ENCODE data around the gene PHF23. TPM values are rescaled to one million over a fixed set of nuclear protein-coding genes. Genes with fewer than 3 reads are reported as not detected.

The PHF23 gene
- total and polyA plus RNA-seq, 2 donors (not counting 1 experiment from before 2014, with no cell fraction given): 45.4 to 48.7 TPM

DNA sequence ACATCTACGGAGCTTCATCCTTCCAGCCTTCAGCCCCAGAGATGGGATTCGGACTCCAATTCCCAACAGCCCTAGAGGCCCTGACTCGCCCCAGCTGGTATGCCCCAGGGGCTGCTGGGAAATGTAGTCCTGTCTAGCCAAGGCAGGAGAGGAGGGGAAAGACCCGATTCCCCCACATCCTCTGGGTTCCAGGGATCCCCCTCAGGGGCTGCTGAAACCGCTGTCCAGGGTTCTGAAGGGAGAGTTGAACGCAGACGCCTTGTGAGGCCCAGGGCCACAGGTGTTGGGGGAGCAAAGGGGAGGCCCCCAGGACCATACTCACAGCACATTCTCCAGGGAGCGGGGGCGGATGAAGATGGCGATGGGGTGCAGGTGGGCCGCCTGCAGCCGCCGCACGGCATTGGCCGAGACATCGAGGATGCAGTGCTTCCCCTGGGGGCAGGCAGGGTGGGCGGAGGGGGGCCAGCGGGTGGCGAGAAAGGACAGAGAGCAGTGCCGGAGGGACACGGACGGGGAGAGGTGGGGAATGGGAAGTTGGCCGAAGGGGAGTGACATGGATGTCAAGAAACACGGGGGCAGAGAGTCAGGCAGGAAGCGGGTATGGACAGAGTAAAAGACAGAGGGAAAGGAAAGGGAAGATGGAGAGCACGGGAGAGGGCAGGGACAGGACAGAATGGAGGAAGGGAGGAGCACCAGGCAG lies 47.5 kb downstream of the PHF23 start:
- Histone ChIP-seq H3K27me3 (ENCODE audit: control insufficient read depth, insufficient read depth, low read length) (no peaks in the 10 kb centered on the region), H3K4me3 (replicated peaks in 1 of 4; ENCODE audit: control extremely low read depth in 1 of 4, insufficient read depth in 1 of 4, low read depth in 3 of 4, low read length in 4 of 4) (no peak overlapping the region), H3K79me2 (ENCODE audit: control insufficient read depth, insufficient read depth, low read length) (no peaks in the 10 kb centered on the region), H2AFZ (ENCODE audit: low read length) (no peak overlapping the region), H3K4me2 (ENCODE audit: extremely low read depth, insufficient read depth, low read length) (no peak overlapping the region), H3K9me3 (ENCODE audit: control insufficient read depth, insufficient read depth, low read depth, low read length) (no peaks in the 10 kb centered on the region), H4K20me1 (ENCODE audit: control insufficient read depth, extremely low read depth, insufficient read depth, low read length) (no peaks in the 10 kb centered on the region), H3K36me3 (ENCODE audit: control insufficient read depth, insufficient read depth, low read length) (peaks cover 17% of the 10 kb centered on the region), H3K4me1 (ENCODE audit: control insufficient read depth, extremely low read depth, insufficient read depth, low read length) (no peaks in the 10 kb centered on the region), H3K27ac (ENCODE audit: insufficient read depth, low read length) (no peak overlapping the region), H3K9ac (ENCODE audit: insufficient read depth, low read length) (no peak overlapping the region)
- no peak for TF ChIP-seq EZH2 (IDR thresholded peaks at IDR 0.05; ENCODE audit: low read length, missing control alignments)
- TF ChIP-seq, protein P1, sequence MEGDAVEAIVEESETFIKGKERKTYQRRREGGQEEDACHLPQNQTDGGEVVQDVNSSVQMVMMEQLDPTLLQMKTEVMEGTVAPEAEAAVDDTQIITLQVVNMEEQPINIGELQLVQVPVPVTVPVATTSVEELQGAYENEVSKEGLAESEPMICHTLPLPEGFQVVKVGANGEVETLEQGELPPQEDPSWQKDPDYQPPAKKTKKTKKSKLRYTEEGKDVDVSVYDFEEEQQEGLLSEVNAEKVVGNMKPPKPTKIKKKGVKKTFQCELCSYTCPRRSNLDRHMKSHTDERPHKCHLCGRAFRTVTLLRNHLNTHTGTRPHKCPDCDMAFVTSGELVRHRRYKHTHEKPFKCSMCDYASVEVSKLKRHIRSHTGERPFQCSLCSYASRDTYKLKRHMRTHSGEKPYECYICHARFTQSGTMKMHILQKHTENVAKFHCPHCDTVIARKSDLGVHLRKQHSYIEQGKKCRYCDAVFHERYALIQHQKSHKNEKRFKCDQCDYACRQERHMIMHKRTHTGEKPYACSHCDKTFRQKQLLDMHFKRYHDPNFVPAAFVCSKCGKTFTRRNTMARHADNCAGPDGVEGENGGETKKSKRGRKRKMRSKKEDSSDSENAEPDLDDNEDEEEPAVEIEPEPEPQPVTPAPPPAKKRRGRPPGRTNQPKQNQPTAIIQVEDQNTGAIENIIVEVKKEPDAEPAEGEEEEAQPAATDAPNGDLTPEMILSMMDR (conservative IDR thresholded peaks at IDR 0.05 in 1 of 2, IDR thresholded peaks at IDR 0.05 in 1 of 2; ENCODE audit: low read depth in 1 of 2, low read length in 2 of 2): no peak
- peak in 1 of 2 donors; percentile 21 for DNase-seq (ENCODE audit: low read depth in 2 of 2)

DNA sequence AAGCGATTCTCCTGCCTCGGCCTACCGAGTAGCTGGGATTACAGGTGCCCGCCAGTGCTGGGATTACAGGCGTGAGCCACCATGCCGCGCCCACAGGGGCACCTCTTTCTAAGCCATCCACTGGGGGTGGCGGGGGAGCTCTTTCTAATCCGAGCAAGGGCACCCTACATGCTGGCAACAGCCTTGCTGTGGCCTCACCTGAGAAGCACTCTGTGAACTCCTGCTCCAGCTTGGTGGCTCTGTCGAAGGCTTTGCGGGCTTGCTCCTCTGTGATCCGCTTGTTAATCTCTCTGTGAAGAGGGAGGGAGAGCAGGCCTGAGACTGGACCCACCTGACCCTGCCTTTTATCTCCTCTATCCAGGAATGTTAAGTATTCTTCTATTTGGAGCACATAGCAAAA lies 48.2 kb downstream of the PHF23 start:
- Histone ChIP-seq H3K9me3 (ENCODE audit: control insufficient read depth, insufficient read depth, low read depth, low read length) (no peaks in the 10 kb centered on the region), H3K36me3 (ENCODE audit: control insufficient read depth, insufficient read depth, low read length) (peaks cover 13% of the 10 kb centered on the region), H3K4me2 (ENCODE audit: extremely low read depth, insufficient read depth, low read length) (no peak overlapping the region), H3K79me2 (ENCODE audit: control insufficient read depth, insufficient read depth, low read length) (no peaks in the 10 kb centered on the region), H4K20me1 (ENCODE audit: control insufficient read depth, extremely low read depth, insufficient read depth, low read length) (no peaks in the 10 kb centered on the region), H3K9ac (ENCODE audit: insufficient read depth, low read length) (no peak overlapping the region), H3K27ac (ENCODE audit: insufficient read depth, low read length) (no peak overlapping the region), H2AFZ (ENCODE audit: low read length) (no peak overlapping the region), H3K27me3 (ENCODE audit: control insufficient read depth, insufficient read depth, low read length) (no peaks in the 10 kb centered on the region), H3K4me1 (ENCODE audit: control insufficient read depth, extremely low read depth, insufficient read depth, low read length) (no peaks in the 10 kb centered on the region), H3K4me3 (replicated peaks in 1 of 4; ENCODE audit: control extremely low read depth in 1 of 4, insufficient read depth in 1 of 4, low read depth in 3 of 4, low read length in 4 of 4) (no peak overlapping the region)
- no peak for DNase-seq (ENCODE audit: low read depth in 2 of 2)
- no peak for TF ChIP-seq EZH2 (IDR thresholded peaks at IDR 0.05; ENCODE audit: low read length, missing control alignments)
- TF ChIP-seq, protein P1 (conservative IDR thresholded peaks at IDR 0.05 in 1 of 2, IDR thresholded peaks at IDR 0.05 in 1 of 2; ENCODE audit: low read depth in 1 of 2, low read length in 2 of 2): no peak

DNA sequence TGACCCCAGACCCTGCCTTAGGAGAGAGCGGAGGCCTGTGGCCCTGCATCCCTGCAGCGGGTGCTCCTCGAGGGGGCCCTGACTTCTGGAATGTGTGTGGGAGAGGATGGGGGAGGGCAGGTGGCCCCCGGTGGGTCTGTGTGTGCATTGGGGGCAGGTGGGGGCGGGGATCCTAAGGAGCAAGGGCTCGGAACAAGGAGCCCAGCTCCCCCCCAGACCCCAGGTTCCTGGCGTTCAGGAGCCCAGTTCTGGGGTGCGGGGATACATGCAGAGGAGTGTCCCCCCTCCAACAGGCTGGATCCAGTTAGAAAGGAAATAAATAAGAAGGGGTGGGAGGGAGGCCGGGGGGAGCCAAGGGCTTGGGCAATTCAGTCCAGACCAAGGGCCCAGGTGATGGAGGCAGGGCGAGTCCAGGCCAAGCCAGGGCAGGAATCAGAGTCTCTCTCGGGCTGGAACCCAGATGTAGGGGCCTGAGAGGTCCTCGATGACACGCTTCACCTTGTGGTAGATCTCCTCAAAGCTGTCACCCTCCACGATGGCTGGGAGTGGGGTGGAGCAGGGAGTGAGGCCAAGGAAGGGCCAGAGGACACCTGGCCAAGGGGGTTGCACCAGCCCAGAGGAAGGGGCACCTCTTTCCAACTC lies 48.9 kb downstream of the PHF23 start:
- Histone ChIP-seq H3K9me3 (ENCODE audit: control insufficient read depth, insufficient read depth, low read depth, low read length) (no peaks in the 10 kb centered on the region), H3K4me1 (ENCODE audit: control insufficient read depth, extremely low read depth, insufficient read depth, low read length) (no peaks in the 10 kb centered on the region), H3K4me3 (replicated peaks in 1 of 4; ENCODE audit: control extremely low read depth in 1 of 4, insufficient read depth in 1 of 4, low read depth in 3 of 4, low read length in 4 of 4) (no peak overlapping the region), H3K9ac (ENCODE audit: insufficient read depth, low read length) (no peak overlapping the region), H3K27ac (ENCODE audit: insufficient read depth, low read length) (no peak overlapping the region), H4K20me1 (ENCODE audit: control insufficient read depth, extremely low read depth, insufficient read depth, low read length) (no peaks in the 10 kb centered on the region), H3K79me2 (ENCODE audit: control insufficient read depth, insufficient read depth, low read length) (no peaks in the 10 kb centered on the region), H3K27me3 (ENCODE audit: control insufficient read depth, insufficient read depth, low read length) (no peaks in the 10 kb centered on the region), H3K36me3 (ENCODE audit: control insufficient read depth, insufficient read depth, low read length) (peaks cover 9% of the 10 kb centered on the region), H3K4me2 (ENCODE audit: extremely low read depth, insufficient read depth, low read length) (no peak overlapping the region), H2AFZ (ENCODE audit: low read length) (no peak overlapping the region)
- DNase-seq (ENCODE audit: low read depth in 2 of 2): no peak
- TF ChIP-seq, protein P1 (conservative IDR thresholded peaks at IDR 0.05 in 1 of 2, IDR thresholded peaks at IDR 0.05 in 1 of 2; ENCODE audit: low read depth in 1 of 2, low read length in 2 of 2): no peak
- TF ChIP-seq EZH2 (IDR thresholded peaks at IDR 0.05; ENCODE audit: low read length, missing control alignments): no peak
